ENCODE data around the gene TRANK1. TPM values are rescaled to one million over a fixed set of nuclear protein-coding genes. Genes with fewer than 3 reads are reported as not detected.
A peak's percentile ranks its signal among the peaks of the same experiment; 100 is the strongest.

The TRANK1 gene
- total RNA-seq, 1 donor from 2014 or later, result 16.4 TPM

DNA sequence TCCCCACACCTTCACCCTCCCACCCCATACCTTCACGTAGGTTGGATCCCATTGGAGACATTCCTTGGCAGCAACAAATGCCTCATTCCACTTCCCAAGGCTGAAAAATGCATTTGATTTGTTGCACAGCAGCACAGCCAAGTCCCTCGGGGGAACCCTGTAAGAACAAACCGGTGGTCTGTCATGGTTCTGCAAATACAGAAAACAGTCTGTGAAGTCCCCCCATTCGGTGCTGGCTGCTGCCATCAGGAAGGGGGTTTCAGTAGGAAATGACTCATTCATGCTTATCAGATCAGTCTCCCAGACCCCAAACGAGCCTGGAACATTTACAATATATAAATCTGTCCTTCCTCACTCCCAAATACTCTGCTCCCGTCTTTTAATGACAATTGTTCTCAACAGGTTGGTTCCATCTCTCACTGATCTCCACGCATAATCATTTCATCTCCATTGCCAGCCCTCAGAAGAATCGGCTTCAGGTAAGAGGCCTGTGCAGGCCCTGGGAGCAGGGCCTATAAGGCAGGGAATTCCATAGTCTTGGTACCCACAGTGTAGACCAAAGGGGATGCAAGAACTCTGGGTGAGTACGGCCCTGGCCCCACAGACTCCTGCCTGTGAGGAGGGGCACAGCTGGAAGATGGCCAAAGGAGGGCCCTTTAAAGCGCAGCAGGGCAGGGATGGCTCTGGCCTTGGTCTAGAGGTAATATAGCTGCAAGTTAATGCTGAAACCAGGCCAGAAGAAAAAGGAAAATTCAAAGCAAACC lies 41.6 kb downstream of the TRANK1 start:
- TF ChIP-seq, protein P1, sequence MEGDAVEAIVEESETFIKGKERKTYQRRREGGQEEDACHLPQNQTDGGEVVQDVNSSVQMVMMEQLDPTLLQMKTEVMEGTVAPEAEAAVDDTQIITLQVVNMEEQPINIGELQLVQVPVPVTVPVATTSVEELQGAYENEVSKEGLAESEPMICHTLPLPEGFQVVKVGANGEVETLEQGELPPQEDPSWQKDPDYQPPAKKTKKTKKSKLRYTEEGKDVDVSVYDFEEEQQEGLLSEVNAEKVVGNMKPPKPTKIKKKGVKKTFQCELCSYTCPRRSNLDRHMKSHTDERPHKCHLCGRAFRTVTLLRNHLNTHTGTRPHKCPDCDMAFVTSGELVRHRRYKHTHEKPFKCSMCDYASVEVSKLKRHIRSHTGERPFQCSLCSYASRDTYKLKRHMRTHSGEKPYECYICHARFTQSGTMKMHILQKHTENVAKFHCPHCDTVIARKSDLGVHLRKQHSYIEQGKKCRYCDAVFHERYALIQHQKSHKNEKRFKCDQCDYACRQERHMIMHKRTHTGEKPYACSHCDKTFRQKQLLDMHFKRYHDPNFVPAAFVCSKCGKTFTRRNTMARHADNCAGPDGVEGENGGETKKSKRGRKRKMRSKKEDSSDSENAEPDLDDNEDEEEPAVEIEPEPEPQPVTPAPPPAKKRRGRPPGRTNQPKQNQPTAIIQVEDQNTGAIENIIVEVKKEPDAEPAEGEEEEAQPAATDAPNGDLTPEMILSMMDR (IDR thresholded peaks at IDR 0.05; ENCODE audit: unreplicated experiment), result no peak

DNA sequence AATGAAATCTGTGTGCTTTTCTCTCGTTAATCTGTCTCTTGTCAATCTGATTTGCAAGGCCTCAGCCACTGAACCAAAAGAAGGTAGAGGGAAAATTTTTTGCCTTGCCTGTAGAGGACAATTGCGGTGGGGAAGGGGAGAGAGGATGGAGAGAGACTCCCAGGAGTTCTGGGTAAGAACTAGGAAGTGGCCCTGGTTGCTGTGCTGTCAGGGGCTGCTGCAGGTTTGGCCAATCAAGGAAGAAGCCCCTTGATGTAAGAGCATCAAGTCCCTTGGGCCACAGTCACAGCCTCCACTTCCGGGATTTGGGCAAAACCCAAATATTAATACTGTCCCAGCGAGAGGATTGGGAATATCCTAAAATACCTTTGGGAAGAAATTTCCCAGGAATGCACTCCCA lies 43.3 kb downstream of the TRANK1 start:
- H3K27me3 Mint-ChIP-seq, result no peaks in the 10 kb centered on the region
- TF ChIP-seq, protein P1 (IDR thresholded peaks at IDR 0.05; ENCODE audit: unreplicated experiment), result no peak
- H3K4me3 Mint-ChIP-seq (ENCODE audit: low read depth), result no peak overlapping the region
- DNase-seq (ENCODE audit: low spot score, unreplicated experiment), result no peak
- no peak overlapping the region for H3K27ac Mint-ChIP-seq
- H3K36me3 Mint-ChIP-seq (ENCODE audit: insufficient read depth), result peaks cover 13% of the 10 kb centered on the region
- peaks cover under 1% of the 10 kb centered on the region for H3K4me1 Mint-ChIP-seq (ENCODE audit: low read depth)
- H3K9me3 Mint-ChIP-seq (ENCODE audit: low read depth), result peaks cover 2% of the 10 kb centered on the region

More for the DNA sequence above, 41.6 kb downstream of the TRANK1 start:
- Mint-ChIP-seq H3K4me3 (ENCODE audit: low read depth) (no peak overlapping the region), H3K27ac (peak overlapping the region; percentile 32), H3K36me3 (ENCODE audit: insufficient read depth) (peaks cover 9% of the 10 kb centered on the region), H3K9me3 (ENCODE audit: low read depth) (no peaks in the 10 kb centered on the region), H3K27me3 (no peaks in the 10 kb centered on the region), H3K4me1 (ENCODE audit: low read depth) (peaks cover 2% of the 10 kb centered on the region)
- DNase-seq (ENCODE audit: low spot score, unreplicated experiment), result no peak

- no peak for DNase-seq (ENCODE audit: low spot score, unreplicated experiment)
- Mint-ChIP-seq H3K36me3 (ENCODE audit: insufficient read depth) (peaks cover 13% of the 10 kb centered on the region), H3K27ac (no peak overlapping the region), H3K4me3 (ENCODE audit: low read depth) (no peak overlapping the region), H3K4me1 (ENCODE audit: low read depth) (peaks cover 1% of the 10 kb centered on the region), H3K9me3 (ENCODE audit: low read depth) (peaks cover 2% of the 10 kb centered on the region), H3K27me3 (no peaks in the 10 kb centered on the region)
- TF ChIP-seq, protein P1 (IDR thresholded peaks at IDR 0.05; ENCODE audit: unreplicated experiment), result no peak
These were observed 44.1 kb downstream of the TRANK1 start for GRCh38 chr3:36900474-36901443.

DNA sequence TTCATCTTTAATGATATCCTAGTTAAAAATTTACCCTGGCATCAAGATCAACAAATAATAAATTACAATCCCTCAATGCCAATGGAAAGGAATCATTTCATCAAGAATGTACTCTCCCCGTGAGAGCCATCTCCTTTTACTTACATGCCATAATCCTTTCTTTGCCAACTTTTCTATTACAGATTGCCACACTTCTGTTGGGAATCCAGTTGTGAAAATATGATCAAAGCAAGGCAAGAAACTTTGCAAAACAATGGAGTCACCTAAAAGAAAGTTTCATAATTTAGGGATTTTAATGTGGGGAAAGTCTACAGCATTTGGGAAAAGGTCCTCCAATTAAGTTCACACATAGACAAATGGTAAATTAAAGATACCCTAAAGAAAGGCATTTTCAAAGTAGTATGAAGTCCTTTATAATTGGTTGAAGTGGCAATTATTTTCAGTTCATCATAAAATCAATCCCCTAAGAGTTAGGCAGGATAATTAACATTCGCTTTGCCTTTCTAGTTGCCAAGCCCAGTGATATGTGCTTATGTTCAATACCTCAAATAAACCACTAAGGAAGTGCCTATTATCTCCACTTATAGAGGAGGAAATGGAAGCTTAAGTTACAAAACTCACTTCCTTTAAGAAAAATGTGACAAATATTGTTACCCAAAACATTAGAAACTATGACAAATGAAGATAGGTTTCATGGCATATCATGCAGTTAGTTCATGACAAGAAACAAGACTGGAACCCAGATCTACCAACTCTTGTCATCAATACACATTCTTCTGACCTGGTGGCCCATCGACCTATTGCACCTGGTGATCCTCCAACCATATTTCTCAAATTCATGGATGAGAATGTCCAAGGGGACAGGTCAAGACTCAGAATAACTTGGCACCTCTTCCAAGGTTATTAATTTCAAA lies 49.1 kb downstream of the TRANK1 start:
- no peak for DNase-seq (ENCODE audit: low spot score, unreplicated experiment)
- Mint-ChIP-seq H3K27ac (no peak overlapping the region), H3K4me3 (ENCODE audit: low read depth) (no peak overlapping the region), H3K4me1 (ENCODE audit: low read depth) (peaks cover 1% of the 10 kb centered on the region), H3K9me3 (ENCODE audit: low read depth) (peaks cover 2% of the 10 kb centered on the region), H3K27me3 (no peaks in the 10 kb centered on the region), H3K36me3 (ENCODE audit: insufficient read depth) (peaks cover 9% of the 10 kb centered on the region)
- TF ChIP-seq, protein P1 (IDR thresholded peaks at IDR 0.05; ENCODE audit: unreplicated experiment), result no peak
